SK-N-MC (cell line): Measurements from ENCODE around the gene TGM4.

Experiments
- EZH2 ChIP-seq: fragments of 200-600 bp; sonication (generic); IDR thresholded peaks from one replicate; pipeline ENCODE4 v1.6.1; 2017; ENCODE audit warnings: antibody characterized with exemption
- FOXP2 ChIP-seq: optimal IDR thresholded peaks from 2 replicates; pipeline ENCODE3; 2011; ENCODE audit warnings: mild to moderate bottlenecking, moderate library complexity; ENCODE audit not compliant: insufficient read depth; ENCODE audit errors: extremely low read length, control extremely low read depth
- POLR2AphosphoS5 ChIP-seq: IDR thresholded peaks from 2 replicates; pipeline ENCODE4 v1.6.1; 2012; ENCODE audit warnings: mild to moderate bottlenecking, low read depth, low read length, borderline replicate concordance

DNA sequence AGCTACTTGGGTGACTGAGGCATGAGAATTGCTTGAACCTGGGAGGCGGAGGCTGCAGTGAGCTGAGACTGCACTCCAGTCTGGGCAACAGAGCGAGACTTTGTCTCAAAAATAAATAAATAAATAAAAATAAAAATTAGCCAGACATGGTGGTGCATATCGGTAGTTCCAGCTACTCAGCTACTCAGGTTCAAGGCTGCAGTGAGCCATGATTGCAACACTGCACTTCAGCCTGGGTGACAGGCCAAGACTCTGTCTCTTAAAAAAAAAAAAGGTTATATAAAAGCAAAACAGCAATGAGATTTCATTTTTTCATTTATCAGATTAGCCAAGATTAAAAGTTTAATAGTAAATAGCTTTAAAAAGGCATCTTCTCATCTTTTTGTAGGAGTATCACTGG lies 2.9 kb downstream of the TGM4 start:
- no peak for TF ChIP-seq EZH2
- TF ChIP-seq POLR2AphosphoS5: no peak
- TF ChIP-seq FOXP2: no peak
